ENCODE measurements around the gene BICDL2. TPM values are rescaled to one million over a fixed set of nuclear protein-coding genes. Genes with fewer than 3 reads are reported as not detected.

The BICDL2 gene
- total and polyA plus RNA-seq, 2 of the 8 experiments (the other 6 are each of a cell fraction or from before 2014, with no cell fraction given) = 7.3 to 15.9 TPM

GRCh38 chr16:3009568-3010390 lies 27.0 kb downstream of the BICDL2 start:
- Histone ChIP-seq H4K8ac (ENCODE audit: extremely low read depth, insufficient read depth, low read length) (peak overlapping the region; percentile 58), H4K20me1 (replicated peaks in 1 of 2; ENCODE audit: control insufficient read depth in 1 of 2, insufficient read depth in 2 of 2, low read length in 2 of 2) (peaks cover 2 to 14% of the 10 kb centered on the region in 2 experiments), H3K27me3 (replicated peaks in 1 of 4; ENCODE audit: control insufficient read depth in 3 of 4, extremely low read depth in 1 of 4, insufficient read depth in 3 of 4, low read length in 3 of 4) (no peaks in the 10 kb centered on the region; a peak in 1 of 7 replicates), H3K4me2 (ENCODE audit: insufficient read depth in 1 of 2, low read depth in 2 of 2, low read length in 2 of 2) (peak overlapping the region; percentile 84 to 88), H3K9me3 (ENCODE audit: insufficient read depth in 2 of 2, low read depth in 1 of 2, low read length in 1 of 2) (no peaks in the 10 kb centered on the region), H3K4me3 (ENCODE audit: extremely low read depth in 1 of 4, insufficient read depth in 2 of 4, low read depth in 3 of 4, low read length in 4 of 4) (peak overlapping the region; percentile 21 to 52 (median 44)), H3K79me1 (ENCODE audit: low read depth, low read length) (peaks cover 3% of the 10 kb centered on the region; the same call in 1 of the 2 replicates), H3K79me2 (ENCODE audit: control insufficient read depth in 1 of 2, insufficient read depth in 2 of 2, low read length in 2 of 2) (peaks cover 0 to 7% of the 10 kb centered on the region in 2 experiments; a peak in 1 of 4 replicates), H3K36me3 (ENCODE audit: control insufficient read depth in 2 of 4, insufficient read depth in 4 of 4, low read length in 3 of 4) (peaks cover 0 to 9% (median under 1%) of the 10 kb centered on the region in 4 experiments; a peak in 2 of 8 replicates), H3K9ac (replicated peaks in 1 of 4; ENCODE audit: extremely low read depth in 1 of 4, low read depth in 3 of 4, low read length in 3 of 4) (peak overlapping the region in 2 of 4 experiments; percentile 54 to 58; a peak in 4 of 7 replicates), H2AFZ (ENCODE audit: low read length) (no peak overlapping the region), H3K23me2 (ENCODE audit: low read depth, low read length) (peaks cover 26% of the 10 kb centered on the region), H2BK12ac (ENCODE audit: low read depth, low read length) (peak overlapping the region; percentile 97), H3K18ac (ENCODE audit: extremely low read depth, low read length) (peak overlapping the region; percentile 96), H3K4me1 (replicated peaks in 1 of 4; ENCODE audit: control insufficient read depth in 3 of 4, insufficient read depth in 4 of 4, low read length in 3 of 4) (peaks cover 20 to 72% (median 63%) of the 10 kb centered on the region in 4 experiments), H3K27ac (ENCODE audit: low read depth, low read length) (peak overlapping the region; percentile 96), H4K91ac (replicated peaks; ENCODE audit: insufficient read length, low read length) (peak overlapping the region; percentile 99), H3K4ac (replicated peaks; ENCODE audit: insufficient read length, low read depth, low read length) (peak overlapping the region; percentile 100), H4K5ac (ENCODE audit: insufficient read length, low read depth, low read length) (peak overlapping the region; percentile 93), H3K23ac (ENCODE audit: insufficient read length) (no peak overlapping the region), H3K56ac (replicated peaks; ENCODE audit: insufficient read length, low read depth, low read length) (peak overlapping the region; percentile 92), H2BK20ac (ENCODE audit: low read length) (peak overlapping the region; percentile 90; the same call in 1 of the 2 replicates), H2AK5ac (ENCODE audit: low read depth, low read length) (no peak overlapping the region; the same call in 1 of the 2 replicates), H2BK120ac (replicated peaks; ENCODE audit: low read depth, low read length) (peak overlapping the region; percentile 88), H2BK15ac (ENCODE audit: low read length) (no peak overlapping the region), H2BK5ac (ENCODE audit: low read depth, low read length) (peak overlapping the region; percentile 97), H3K14ac (ENCODE audit: insufficient read length) (no peak overlapping the region)
- POLR2A ChIA-PET (ENCODE audit: partially characterized antibody) = interaction anchor here (0.6 to 35.7 kb wide), 20 partner anchors 9 to 1263 kb away, joined by 3 to 1808 read pairs (median 4); partner anchors contain the start of genes BICDL2, CEMP1, CLDN6 and CLDN9
- DNase-seq (ENCODE audit: low read depth in 1 of 2, low spot score in 2 of 2) = peak; percentile 84 to 88
- WGBS, 2 experiments (ENCODE audit: extremely low coverage in 1 of 2, insufficient coverage in 1 of 2, insufficient read length in 1 of 2, insufficient replicate concordance in 2 of 2, low coverage in 1 of 2, low lambda C conversion rate in 2 of 2, missing lambda C conversion rate in 1 of 2) = 7% methylated on average over 19 of the region's 21 CpGs; no CpG with 5 or more reads in 1 of the 2 experiments
- no peak for FAIRE-seq
- CTCF ChIA-PET (ENCODE audit: partially characterized antibody) = interaction anchor here (0.7 to 17.3 kb wide), 9 partner anchors 8 to 220 kb away, joined by 3 to 639 read pairs (median 4); partner anchors contain the start of genes BICDL2, CLDN6, HCFC1R1 and THOC6
- TF ChIP-seq TAF1 (IDR thresholded peaks at IDR 0.05; ENCODE audit: low read depth, low read length) = peak; percentile 77
- TF ChIP-seq CHD2 (IDR thresholded peaks at IDR 0.05; ENCODE audit: low read length) = peak; percentile 11; the same call in 1 of the 2 replicates
- no peak for TF ChIP-seq HDAC6 (IDR thresholded peaks at IDR 0.05; ENCODE audit: low read depth, low read length)
- TF ChIP-seq RBBP5 (IDR thresholded peaks at IDR 0.05; ENCODE audit: borderline replicate concordance, low read depth, low read length) = peak; percentile 98
- TF ChIP-seq BCL11A (IDR thresholded peaks at IDR 0.05; ENCODE audit: low read depth in 2 of 2, low read length in 2 of 2) = peak in 1 of 2 experiments; percentile 21
- TF ChIP-seq SUZ12 (IDR thresholded peaks at IDR 0.05; ENCODE audit: low read length) = no peak
- 0 out of 2 replicates have a peak, but pooled peaks have one; percentile 33 for TF ChIP-seq MAX (IDR thresholded peaks at IDR 0.05)
- TF ChIP-seq TCF12 (IDR thresholded peaks at IDR 0.05; ENCODE audit: low read depth, low read length) = peak; percentile 90; the same call in 1 of the 2 replicates
- TF ChIP-seq EP300 (IDR thresholded peaks at IDR 0.05; ENCODE audit: borderline replicate concordance in 1 of 2, low read depth in 2 of 2, low read length in 2 of 2) = peak; percentile 4 to 88; a peak in 2 of 3 replicates
- TF ChIP-seq SP1 (IDR thresholded peaks at IDR 0.05; ENCODE audit: low read depth, low read length) = peak; percentile 99

Measured in H1 (cell line).